Dendritic cell treated with granulocyte-macrophage colony-stimulating factor and Interleukin-4, amounts not matched to agents 40 ng/mL and 50 ng/mL, for 4 days (primary cell): Measurements from ENCODE around the gene NDOR1.

Source experiments
- H3K27ac Mint-ChIP-seq: one replicate; pipeline ENCODE4 v1.8.0; 2022; ENCODE audit warnings: mild to moderate bottlenecking, mixed read lengths
- H3K27me3 Mint-ChIP-seq: one replicate; pipeline ENCODE4 v1.8.0; 2022; ENCODE audit warnings: mild to moderate bottlenecking, mixed read lengths
- H3K36me3 Mint-ChIP-seq: one replicate; pipeline ENCODE4 v1.8.0; 2022; ENCODE audit warnings: low read depth, mixed read lengths
- H3K4me1 Mint-ChIP-seq: one replicate; pipeline ENCODE4 v1.8.0; 2022; ENCODE audit warnings: low read depth, mixed read lengths
- H3K4me3 Mint-ChIP-seq: one replicate; pipeline ENCODE4 v1.8.0; 2022; ENCODE audit warnings: mild to moderate bottlenecking, moderate library complexity, mixed read lengths
- H3K9me3 Mint-ChIP-seq: one replicate; pipeline ENCODE4 v1.8.0; 2022; ENCODE audit warnings: mixed read lengths
- intact Hi-C: fragments of 100-400 bp; cut with micrococcal nuclease; formaldehyde crosslinking; loops from one replicate; pipeline ENCODE4 v1.15.0; 2022

Gene NDOR1

GRCh38 chr9:137183980-137184595 lies 21.4 kb upstream of the NDOR1 start:
- H3K4me1 Mint-ChIP-seq, result peaks cover 32% of the 10 kb centered on the region
- H3K36me3 Mint-ChIP-seq, result peaks cover 95% of the 10 kb centered on the region
- no peak overlapping the region for H3K4me3 Mint-ChIP-seq
- intact Hi-C loops, result no loop called here
- H3K9me3 Mint-ChIP-seq, result no peaks in the 10 kb centered on the region
- H3K27me3 Mint-ChIP-seq, result no peaks in the 10 kb centered on the region
- no peak overlapping the region for H3K27ac Mint-ChIP-seq

- peaks cover 95% of the 10 kb centered on the region for H3K36me3 Mint-ChIP-seq
- H3K4me1 Mint-ChIP-seq, result peaks cover 42% of the 10 kb centered on the region
- no peak overlapping the region for H3K4me3 Mint-ChIP-seq
- no peaks in the 10 kb centered on the region for H3K27me3 Mint-ChIP-seq
- intact Hi-C loops, result loop anchor here (5.0 kb wide), 1 partner anchor 37 kb away; the partner anchor contains the start of gene RNF208
- no peak overlapping the region for H3K27ac Mint-ChIP-seq
- no peaks in the 10 kb centered on the region for H3K9me3 Mint-ChIP-seq
Measured at GRCh38 chr9:137184881-137185660, 20.4 kb upstream of the NDOR1 start.

GRCh38 chr9:137185921-137186320 lies 19.6 kb upstream of the NDOR1 start:
- H3K36me3 Mint-ChIP-seq, result peaks cover 95% of the 10 kb centered on the region
- no peak overlapping the region for H3K4me3 Mint-ChIP-seq
- peaks cover 50% of the 10 kb centered on the region for H3K4me1 Mint-ChIP-seq
- no peak overlapping the region for H3K27ac Mint-ChIP-seq
- H3K9me3 Mint-ChIP-seq, result no peaks in the 10 kb centered on the region
- intact Hi-C loops, result loop anchor here (5.0 kb wide), 1 partner anchor 36 kb away; the partner anchor contains the start of gene RNF208
- H3K27me3 Mint-ChIP-seq, result no peaks in the 10 kb centered on the region

- Mint-ChIP-seq H3K36me3 (peaks cover 95% of the 10 kb centered on the region), H3K4me3 (no peak overlapping the region), H3K27ac (no peak overlapping the region), H3K9me3 (no peaks in the 10 kb centered on the region), H3K27me3 (no peaks in the 10 kb centered on the region), H3K4me1 (peaks cover 55% of the 10 kb centered on the region)
- intact Hi-C loops, result loop anchor here (5.0 kb wide), 1 partner anchor 36 kb away; the partner anchor contains the start of gene RNF208
Measured at GRCh38 chr9:137186385-137186784, 19.1 kb upstream of the NDOR1 start.

DNA sequence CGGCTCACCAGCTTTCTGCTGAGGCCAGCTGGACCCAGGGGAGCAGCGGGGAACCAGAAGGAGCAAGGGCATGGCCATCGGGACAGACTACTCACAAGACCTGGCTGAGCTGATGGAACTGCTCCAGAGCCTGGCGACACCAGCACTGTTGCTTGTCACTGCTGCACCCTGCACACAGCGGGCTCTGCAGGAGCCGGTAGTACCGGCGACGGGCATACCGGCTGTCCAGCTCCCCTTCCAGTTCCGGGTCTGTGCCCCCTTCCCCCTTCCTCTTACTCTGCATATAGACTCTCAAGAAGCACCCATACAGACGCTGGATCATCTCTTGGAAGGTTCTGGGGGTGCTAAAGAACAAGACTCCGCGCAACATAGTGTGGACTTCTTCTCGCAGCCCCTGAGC lies 18.1 kb upstream of the NDOR1 start:
- Mint-ChIP-seq H3K4me1 (peaks cover 57% of the 10 kb centered on the region), H3K36me3 (peaks cover 95% of the 10 kb centered on the region), H3K9me3 (no peaks in the 10 kb centered on the region), H3K27me3 (no peaks in the 10 kb centered on the region), H3K4me3 (peak overlapping the region; percentile 96), H3K27ac (peak overlapping the region; percentile 90)
- intact Hi-C loops, result loop anchor here (5.0 kb wide), 1 partner anchor 35 kb away; the partner anchor contains the start of gene RNF208

DNA sequence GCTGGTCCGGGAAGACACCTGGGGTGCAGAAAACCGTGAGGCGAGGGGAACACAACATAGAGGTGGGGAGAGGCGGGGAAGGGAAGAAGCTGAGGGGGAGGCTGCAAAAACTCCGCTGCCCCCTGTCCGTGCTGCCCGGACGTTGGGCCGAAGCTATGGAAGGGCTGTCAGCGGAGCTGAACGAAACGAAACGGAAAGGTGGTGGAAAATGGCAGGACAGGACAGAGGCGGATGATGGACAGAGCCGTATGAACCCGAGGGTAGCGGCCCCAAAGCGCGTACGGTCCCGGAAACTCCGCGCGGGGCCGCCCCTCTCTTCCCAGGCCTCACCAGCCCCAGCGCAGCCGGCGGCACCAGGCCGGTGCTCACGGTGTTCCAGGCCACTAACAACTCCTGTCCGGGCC lies 17.4 kb upstream of the NDOR1 start:
- peaks cover 62% of the 10 kb centered on the region for H3K4me1 Mint-ChIP-seq
- H3K36me3 Mint-ChIP-seq, result peaks cover 92% of the 10 kb centered on the region
- no peaks in the 10 kb centered on the region for H3K27me3 Mint-ChIP-seq
- intact Hi-C loops, result loop anchor here (1.0 to 5.0 kb wide), 2 partner anchors 17 to 34 kb away; partner anchors contain the start of genes NDOR1, RNF208 and TMEM203
- H3K4me3 Mint-ChIP-seq, result peak overlapping the region; percentile 96
- H3K9me3 Mint-ChIP-seq, result no peaks in the 10 kb centered on the region
- peak overlapping the region; percentile 90 for H3K27ac Mint-ChIP-seq

GRCh38 chr9:137188490-137189296 lies 16.8 kb upstream of the NDOR1 start, which contains the start of the genes ANAPC2 and SSNA1:
Gene ANAPC2 (minus strand): TSS chr9:137188560. CDS start chr9:137188532, 28 bp downstream.
Gene SSNA1 (plus strand): TSS chr9:137188676. CDS start chr9:137188727, 51 bp downstream.
- intact Hi-C loops, result loop anchor here (1.0 to 5.0 kb wide), 2 partner anchors 17 to 34 kb away; partner anchors contain the start of genes NDOR1, RNF208 and TMEM203
- Mint-ChIP-seq H3K27ac (peak within 1 kb of the TSS; percentile 90), H3K4me1 (peaks cover 63% of the 10 kb centered on the region), H3K4me3 (peak within 1 kb of the TSS; percentile 96), H3K9me3 (no peaks in the 10 kb centered on the region), H3K36me3 (peaks cover 86% of the 10 kb centered on the region), H3K27me3 (no peaks in the 10 kb centered on the region)

DNA sequence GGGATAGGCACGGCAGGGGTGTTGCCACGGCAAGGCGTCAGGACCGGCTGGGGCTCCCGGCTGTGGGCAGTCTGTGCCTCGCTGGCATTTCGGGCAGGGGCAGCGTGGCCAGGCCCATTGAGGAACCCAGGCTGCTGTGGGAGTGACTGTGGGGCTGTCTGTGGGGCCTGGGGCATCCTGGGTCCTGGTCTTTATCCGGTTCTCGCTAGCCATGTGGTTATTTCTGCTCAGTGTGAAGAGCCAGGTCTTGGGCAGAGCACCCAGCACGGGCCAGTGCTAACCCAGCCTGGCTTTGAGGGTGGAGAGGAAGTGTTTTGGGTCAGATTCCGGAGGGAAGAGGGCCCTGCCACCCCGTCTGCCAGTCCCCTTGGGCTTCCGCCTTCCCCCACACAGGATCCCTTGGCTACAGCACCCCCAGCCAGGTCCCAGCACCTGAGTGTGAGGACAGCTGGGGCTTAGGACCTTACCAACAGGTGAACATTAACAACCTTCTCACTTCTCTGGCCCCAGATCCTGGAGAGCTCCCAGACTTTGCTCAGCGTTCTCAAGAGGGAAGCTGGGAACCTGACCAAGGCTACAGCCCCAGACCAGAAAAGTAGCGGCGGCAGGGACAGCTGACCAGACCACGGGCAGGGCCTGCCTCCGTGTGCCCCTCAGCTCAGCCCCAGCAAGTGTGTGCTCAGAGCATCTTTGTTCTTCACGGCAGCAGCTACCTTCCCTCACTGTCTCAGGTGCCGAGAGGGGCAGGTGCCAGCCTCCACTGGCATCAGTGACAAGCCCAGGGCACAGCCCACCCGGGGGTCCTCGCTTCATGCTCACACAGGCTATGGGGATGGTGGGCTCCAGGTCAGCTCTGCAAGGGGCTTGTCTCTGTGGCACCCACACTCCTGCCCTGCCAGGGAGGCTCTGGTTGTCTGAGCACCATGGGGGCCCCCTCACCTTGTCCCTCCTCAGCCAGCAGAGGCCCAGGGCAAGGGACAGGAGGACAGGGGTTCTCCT lies 15.9 kb upstream of the NDOR1 start:
- intact Hi-C loops, result loop anchor here (5.0 kb wide), 1 partner anchor 33 kb away; the partner anchor contains the start of gene RNF208
- H3K27ac Mint-ChIP-seq, result peak overlapping the region; percentile 90
- peaks cover 77% of the 10 kb centered on the region for H3K36me3 Mint-ChIP-seq
- no peaks in the 10 kb centered on the region for H3K9me3 Mint-ChIP-seq
- peak overlapping the region; percentile 96 for H3K4me3 Mint-ChIP-seq
- H3K27me3 Mint-ChIP-seq, result no peaks in the 10 kb centered on the region
- peaks cover 64% of the 10 kb centered on the region for H3K4me1 Mint-ChIP-seq

- intact Hi-C loops, result no loop called here
- peak overlapping the region; percentile 96 for H3K4me3 Mint-ChIP-seq
- peaks cover 76% of the 10 kb centered on the region for H3K36me3 Mint-ChIP-seq
- no peaks in the 10 kb centered on the region for H3K27me3 Mint-ChIP-seq
- H3K4me1 Mint-ChIP-seq, result peaks cover 66% of the 10 kb centered on the region
- peak overlapping the region; percentile 90 for H3K27ac Mint-ChIP-seq
- no peaks in the 10 kb centered on the region for H3K9me3 Mint-ChIP-seq
Measured at GRCh38 chr9:137190315-137190856, 15.1 kb upstream of the NDOR1 start.

- no peaks in the 10 kb centered on the region for H3K27me3 Mint-ChIP-seq
- no peak overlapping the region for H3K4me3 Mint-ChIP-seq
- intact Hi-C loops, result no loop called here
- H3K27ac Mint-ChIP-seq, result no peak overlapping the region
- peaks cover 65% of the 10 kb centered on the region for H3K4me1 Mint-ChIP-seq
- H3K9me3 Mint-ChIP-seq, result no peaks in the 10 kb centered on the region
- H3K36me3 Mint-ChIP-seq, result peaks cover 73% of the 10 kb centered on the region
Measured at GRCh38 chr9:137191245-137191644, 14.3 kb upstream of the NDOR1 start.

DNA sequence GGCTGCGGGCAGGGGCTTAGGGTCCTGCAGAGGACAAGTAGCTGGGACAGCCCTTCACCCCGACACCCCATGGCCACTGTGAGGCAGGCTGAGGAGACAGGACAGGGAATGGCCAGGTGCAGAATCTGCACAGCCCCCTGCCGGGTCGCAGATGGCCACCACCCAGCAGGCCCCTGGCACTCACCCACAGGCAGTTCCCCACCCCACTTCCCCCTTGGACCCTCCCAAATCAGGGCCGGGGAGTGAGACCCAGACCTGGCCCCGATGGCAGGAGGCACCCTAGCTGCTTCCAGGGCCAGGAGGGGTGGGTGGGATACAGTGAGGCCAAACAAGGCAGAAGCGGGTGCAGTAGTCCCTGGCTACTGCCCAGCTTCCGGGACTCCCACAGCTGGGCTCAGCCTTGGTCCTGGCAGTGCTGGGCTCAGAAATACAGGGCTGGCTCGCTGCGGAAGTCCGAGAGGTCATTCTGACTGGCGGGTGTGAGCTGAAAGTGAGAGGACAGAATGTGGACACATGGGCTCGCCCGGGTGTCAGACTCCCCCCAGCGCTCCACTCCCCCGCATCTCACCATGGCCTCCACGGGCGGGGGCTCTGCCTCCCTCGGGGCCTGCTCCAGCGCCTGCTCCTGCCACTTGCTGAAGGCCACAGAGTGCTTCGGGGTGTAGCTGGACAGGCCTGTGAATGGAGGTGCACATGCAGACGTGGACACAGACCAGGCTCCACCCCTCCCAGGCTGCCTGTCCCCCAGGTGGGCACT lies 13.6 kb upstream of the NDOR1 start:
- H3K4me3 Mint-ChIP-seq, result no peak overlapping the region
- no peak overlapping the region for H3K27ac Mint-ChIP-seq

DNA sequence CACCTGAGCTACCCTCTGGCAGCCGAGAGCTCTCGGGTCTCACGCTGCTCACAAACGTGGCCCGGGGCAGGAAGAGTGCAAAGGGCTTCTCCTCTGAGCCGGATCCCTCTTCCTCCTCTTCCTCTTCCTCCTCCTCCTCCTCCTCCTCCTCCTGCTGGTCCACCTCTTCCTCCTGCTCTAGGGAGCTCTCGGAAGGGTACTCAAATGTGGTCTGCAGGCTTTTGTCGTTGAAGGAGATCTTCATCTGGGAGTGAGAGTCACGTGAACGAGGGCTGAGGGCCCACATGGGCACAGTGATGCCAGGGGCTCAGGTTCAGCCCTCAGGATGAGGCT lies 13.1 kb upstream of the NDOR1 start:
- Mint-ChIP-seq H3K9me3 (no peaks in the 10 kb centered on the region), H3K27me3 (no peaks in the 10 kb centered on the region), H3K4me3 (no peak overlapping the region), H3K36me3 (peaks cover 77% of the 10 kb centered on the region), H3K4me1 (peaks cover 63% of the 10 kb centered on the region), H3K27ac (no peak overlapping the region)
- intact Hi-C loops, result no loop called here

More for the DNA sequence above, 13.6 kb upstream of the NDOR1 start:
- intact Hi-C loops, result no loop called here
- Mint-ChIP-seq H3K27me3 (no peaks in the 10 kb centered on the region), H3K9me3 (no peaks in the 10 kb centered on the region), H3K36me3 (peaks cover 74% of the 10 kb centered on the region), H3K4me1 (peaks cover 63% of the 10 kb centered on the region)
